Measurements from ENCODE around the gene LAPTM5. TPM values are rescaled to one million over a fixed set of nuclear protein-coding genes. Genes with fewer than 3 reads are reported as not detected.
A peak's percentile ranks its signal among the peaks of the same experiment; 100 is the strongest.

The LAPTM5 gene, protein sequence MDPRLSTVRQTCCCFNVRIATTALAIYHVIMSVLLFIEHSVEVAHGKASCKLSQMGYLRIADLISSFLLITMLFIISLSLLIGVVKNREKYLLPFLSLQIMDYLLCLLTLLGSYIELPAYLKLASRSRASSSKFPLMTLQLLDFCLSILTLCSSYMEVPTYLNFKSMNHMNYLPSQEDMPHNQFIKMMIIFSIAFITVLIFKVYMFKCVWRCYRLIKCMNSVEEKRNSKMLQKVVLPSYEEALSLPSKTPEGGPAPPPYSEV
- total RNA-seq = 10 to 100 TPM; 25.3 to 97.3 (median 46.4) TPM

DNA sequence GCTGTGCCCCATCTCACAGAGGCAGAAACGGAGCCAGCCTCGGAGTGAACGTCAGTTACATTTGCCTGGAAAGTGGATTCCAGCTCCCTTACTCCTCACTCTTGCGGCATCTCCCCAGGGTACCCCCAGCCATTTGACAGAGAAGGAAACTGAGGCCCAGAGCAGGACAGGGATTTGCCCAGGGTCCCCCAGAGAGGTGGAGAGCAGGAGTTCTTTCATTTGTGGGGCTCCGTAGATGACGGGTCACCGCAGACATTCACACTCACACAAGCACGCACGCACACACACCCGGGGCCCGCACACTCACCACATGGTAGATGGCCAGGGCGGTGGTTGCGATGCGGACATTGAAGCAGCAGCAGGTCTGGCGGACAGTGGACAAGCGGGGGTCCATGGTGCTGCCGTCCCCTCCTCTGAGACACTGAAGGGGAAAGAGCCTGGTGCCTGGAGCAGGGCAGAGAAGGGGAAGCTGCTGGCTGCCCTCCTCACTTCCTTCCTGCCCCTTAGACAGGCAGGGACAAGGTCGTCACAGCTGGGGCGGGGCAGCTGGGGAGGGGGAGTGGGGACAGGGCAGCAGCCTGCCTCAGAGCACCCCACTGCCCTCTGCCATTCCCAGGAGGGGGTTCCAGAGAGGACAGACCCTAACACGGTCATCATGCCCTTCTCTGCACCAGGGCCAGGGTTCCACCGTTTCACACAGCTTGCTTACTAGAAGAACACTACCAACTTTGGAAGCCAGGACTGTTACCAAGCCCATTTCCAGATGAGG lies at the start of gene LAPTM5:
Gene LAPTM5 (minus strand): TSS at position 423 of the 769 bp plus-strand sequence. CDS start 29 bp downstream, at position 394.
- peak in 1 of 2 donors; percentile 32 for TF ChIP-seq POLR2A (IDR thresholded peaks at IDR 0.05)
- TF ChIP-seq, protein P1, sequence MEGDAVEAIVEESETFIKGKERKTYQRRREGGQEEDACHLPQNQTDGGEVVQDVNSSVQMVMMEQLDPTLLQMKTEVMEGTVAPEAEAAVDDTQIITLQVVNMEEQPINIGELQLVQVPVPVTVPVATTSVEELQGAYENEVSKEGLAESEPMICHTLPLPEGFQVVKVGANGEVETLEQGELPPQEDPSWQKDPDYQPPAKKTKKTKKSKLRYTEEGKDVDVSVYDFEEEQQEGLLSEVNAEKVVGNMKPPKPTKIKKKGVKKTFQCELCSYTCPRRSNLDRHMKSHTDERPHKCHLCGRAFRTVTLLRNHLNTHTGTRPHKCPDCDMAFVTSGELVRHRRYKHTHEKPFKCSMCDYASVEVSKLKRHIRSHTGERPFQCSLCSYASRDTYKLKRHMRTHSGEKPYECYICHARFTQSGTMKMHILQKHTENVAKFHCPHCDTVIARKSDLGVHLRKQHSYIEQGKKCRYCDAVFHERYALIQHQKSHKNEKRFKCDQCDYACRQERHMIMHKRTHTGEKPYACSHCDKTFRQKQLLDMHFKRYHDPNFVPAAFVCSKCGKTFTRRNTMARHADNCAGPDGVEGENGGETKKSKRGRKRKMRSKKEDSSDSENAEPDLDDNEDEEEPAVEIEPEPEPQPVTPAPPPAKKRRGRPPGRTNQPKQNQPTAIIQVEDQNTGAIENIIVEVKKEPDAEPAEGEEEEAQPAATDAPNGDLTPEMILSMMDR (IDR thresholded peaks at IDR 0.05) = no peak
- H3K4me1 ChIP-seq = peaks cover 0 to 4% of the 10 kb centered on the region in 2 donors
- H3K4me3 ChIP-seq (replicated peaks in 1 of 3) = peak within 1 kb of the TSS in 1 of 3 donors; percentile 2
- 63 to 79% methylated on average over 4 to 12 of the region's 21 CpGs for WGBS, 2 donors
- H3K27ac ChIP-seq = peak within 1 kb of the TSS; percentile 4 to 71 (median 56)
- H3K27me3 ChIP-seq = no peaks in the 10 kb centered on the region
- intact Hi-C loops (cut with DNase I) = no loop called here
- H3K9me3 ChIP-seq = no peaks in the 10 kb centered on the region
- H3K36me3 ChIP-seq = no peaks in the 10 kb centered on the region
- DNase-seq = peak in 1 of 2 donors; percentile 23

DNA sequence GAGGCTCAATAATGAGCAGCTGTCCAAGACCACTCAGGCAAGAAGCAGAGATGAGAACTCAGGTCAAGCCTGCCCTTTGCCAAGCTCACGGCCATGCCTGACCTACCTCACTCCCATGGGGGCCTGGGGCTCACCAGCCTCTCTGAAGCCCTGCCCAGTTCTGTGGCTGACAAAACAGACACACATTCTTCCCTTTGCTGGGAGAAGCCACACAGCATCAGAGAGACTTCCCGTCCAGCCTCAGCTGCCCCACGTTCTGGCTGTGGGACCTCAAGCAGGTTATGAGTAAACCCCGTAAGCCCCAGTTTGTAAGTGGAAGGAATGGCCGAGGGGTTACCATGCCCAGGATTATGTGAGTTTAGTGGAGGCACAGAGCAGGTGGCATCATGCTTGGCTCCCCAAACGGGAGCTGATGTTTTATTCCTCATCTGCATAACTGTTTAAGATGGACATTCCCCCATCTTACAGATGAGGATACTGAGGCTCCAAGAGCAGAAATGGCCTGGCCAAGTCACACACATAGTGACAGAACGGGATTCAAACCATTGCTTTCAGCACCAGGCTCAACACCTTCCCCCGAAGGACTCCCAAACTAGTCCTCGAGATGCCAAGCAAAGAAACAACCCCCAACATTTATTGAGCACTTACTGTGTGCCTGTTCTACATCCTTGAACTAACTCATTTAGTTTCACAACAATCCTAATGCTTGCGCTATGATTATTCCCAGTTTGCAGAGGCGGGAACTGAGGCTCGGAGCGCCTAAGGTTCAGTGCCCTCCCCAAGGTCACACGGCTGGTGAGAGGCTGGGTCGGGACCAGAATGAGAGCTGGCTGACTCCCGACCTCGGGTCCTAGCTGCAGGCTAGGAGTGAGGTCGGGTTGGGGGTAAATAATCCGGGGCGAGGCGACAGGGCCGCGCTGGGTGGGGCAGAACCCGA lies 49.1 kb upstream of the LAPTM5 start:
- Histone ChIP-seq H3K4me3 (replicated peaks in 1 of 3) (no peak overlapping the region), H3K36me3 (no peaks in the 10 kb centered on the region), H3K27me3 (no peaks in the 10 kb centered on the region), H3K4me1 (peaks cover 7 to 28% of the 10 kb centered on the region in 2 donors), H3K9me3 (no peaks in the 10 kb centered on the region), H3K27ac (no peak overlapping the region)
- WGBS, 2 donors = 56 to 73% methylated on average over 18 to 20 of the region's 24 CpGs
- intact Hi-C loops (cut with DNase I) = no loop called here
- no peak for TF ChIP-seq POLR2A (IDR thresholded peaks at IDR 0.05)
- TF ChIP-seq, protein P1 (IDR thresholded peaks at IDR 0.05) = no peak
- peak; percentile 36 to 43 for DNase-seq

DNA sequence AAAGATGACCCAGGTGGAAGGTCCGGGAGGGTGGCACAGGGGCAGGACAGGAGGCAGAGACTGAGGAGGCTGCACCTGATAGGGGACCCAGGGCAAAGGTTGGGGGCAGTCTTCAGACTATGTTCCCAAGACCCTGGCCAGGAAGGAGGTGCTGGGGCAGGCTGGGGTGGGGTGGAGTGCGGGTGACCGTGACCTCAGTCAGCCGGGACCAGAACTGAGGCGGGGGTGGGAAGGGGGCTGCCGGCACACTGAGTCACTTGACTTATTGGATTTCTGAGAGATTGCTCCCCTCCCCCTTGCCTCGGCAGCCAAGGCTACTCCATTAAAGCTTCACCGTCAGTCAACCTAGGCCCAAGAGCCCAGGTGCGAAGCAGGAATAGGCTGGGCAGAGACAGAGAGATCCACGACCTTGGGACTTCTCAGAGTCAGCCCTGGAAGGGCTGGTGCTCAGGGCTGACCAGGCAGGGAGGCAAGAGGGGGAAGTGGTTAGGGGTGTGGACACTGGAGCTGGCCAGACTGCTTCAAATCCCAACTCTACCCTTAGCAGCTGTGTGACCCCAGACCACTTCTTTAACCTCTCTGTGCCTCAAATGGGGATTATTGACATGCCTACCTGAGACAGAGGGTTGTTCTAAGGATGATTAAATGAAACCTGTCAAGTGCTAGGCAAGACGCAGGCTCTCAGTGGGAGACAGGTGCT lies 47.9 kb upstream of the LAPTM5 start:
- TF ChIP-seq POLR2A (IDR thresholded peaks at IDR 0.05) = no peak
- TF ChIP-seq, protein P1 (IDR thresholded peaks at IDR 0.05) = no peak
- intact Hi-C loops (cut with DNase I) = no loop called here
- 77 to 83% methylated on average over 4 of the region's 11 CpGs for WGBS, 2 donors
- Histone ChIP-seq H3K36me3 (no peaks in the 10 kb centered on the region), H3K27ac (no peak overlapping the region), H3K27me3 (no peaks in the 10 kb centered on the region), H3K9me3 (no peaks in the 10 kb centered on the region), H3K4me3 (replicated peaks in 1 of 3) (no peak overlapping the region), H3K4me1 (peaks cover 7 to 30% of the 10 kb centered on the region in 2 donors)
- DNase-seq = peak; percentile 13 to 47

DNA sequence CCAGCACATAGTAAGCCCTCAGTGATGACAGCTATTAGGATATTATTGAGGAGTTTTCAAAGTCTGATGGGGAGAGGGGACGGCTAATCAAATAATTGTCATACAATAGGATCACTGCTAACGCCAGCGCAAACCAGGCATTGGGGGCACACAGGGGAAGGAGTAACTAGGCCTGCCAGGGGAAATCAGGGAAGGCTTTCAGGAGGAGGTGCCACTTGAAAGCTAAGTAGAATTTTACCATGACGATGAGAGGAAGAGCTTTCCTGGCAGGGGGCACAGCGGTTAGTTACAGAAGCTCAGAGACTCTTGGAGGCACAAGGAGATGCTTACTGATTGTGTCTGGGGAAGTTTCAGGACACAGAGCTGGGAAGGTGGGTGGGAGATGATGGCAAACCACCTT lies 47.2 kb upstream of the LAPTM5 start:
- no peaks in the 10 kb centered on the region for H3K9me3 ChIP-seq
- 72 to 90% methylated on average over 5 of the region's 5 CpGs for WGBS, 2 donors
- DNase-seq = no peak
- H3K4me3 ChIP-seq (replicated peaks in 1 of 3) = no peak overlapping the region
- TF ChIP-seq, protein P1 (IDR thresholded peaks at IDR 0.05) = no peak
- TF ChIP-seq POLR2A (IDR thresholded peaks at IDR 0.05) = no peak
- peaks cover 7 to 28% of the 10 kb centered on the region in 2 donors for H3K4me1 ChIP-seq
- H3K27ac ChIP-seq = no peak overlapping the region
- no peaks in the 10 kb centered on the region for H3K36me3 ChIP-seq
- H3K27me3 ChIP-seq = no peaks in the 10 kb centered on the region
- intact Hi-C loops (cut with DNase I) = loop anchor here (5.0 kb wide), 1 partner anchor 107 kb away; no protein-coding TSS in a partner anchor

Measured in thyroid gland (tissue), 4 donors.